Measurements from ENCODE around the gene GARRE1.

DNA sequence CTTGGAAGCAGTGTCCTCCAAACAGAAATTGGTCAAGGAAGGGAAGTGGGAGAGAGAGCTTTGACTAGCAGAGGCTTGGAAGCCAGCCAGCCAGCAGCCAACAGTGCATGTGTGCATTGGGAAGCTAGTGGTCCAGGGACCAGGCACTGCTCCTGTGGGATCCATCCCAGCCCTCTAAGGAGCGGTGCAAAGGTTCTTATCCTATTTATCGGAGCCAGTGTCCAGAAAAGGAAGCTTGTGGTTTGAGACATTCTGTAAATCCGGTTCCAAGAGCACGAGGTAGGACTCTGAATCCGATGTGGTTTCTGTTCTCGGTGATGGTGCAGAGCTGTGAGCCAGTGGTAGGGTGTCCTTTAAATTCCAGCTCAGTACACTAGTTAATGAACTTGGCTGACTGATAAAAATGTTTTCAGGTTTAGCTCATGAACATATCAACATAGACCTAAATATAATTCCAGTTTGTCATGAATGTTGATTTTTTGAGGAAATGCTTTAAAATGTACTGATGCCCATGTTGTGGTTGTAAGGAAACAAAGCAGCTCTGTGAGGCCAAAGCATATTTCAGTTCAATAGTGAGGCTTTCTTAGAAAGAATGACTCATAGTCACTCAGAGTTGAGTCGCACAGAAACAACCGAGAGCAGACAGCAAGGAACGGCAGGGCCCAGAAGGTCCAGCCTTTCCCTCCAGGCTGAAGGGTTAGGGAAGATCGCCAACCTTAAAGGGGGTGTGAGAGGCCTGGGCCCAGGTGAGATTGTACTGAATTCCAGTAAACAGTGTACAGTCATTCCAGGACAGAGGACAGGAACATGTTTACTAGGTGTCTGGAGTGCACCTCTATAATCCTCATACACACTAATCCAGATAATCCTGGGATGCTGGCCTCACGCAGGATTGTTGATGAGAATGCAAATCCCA, 21.5 kb upstream of the GARRE1 start:
- TF ChIP-seq, protein P1, sequence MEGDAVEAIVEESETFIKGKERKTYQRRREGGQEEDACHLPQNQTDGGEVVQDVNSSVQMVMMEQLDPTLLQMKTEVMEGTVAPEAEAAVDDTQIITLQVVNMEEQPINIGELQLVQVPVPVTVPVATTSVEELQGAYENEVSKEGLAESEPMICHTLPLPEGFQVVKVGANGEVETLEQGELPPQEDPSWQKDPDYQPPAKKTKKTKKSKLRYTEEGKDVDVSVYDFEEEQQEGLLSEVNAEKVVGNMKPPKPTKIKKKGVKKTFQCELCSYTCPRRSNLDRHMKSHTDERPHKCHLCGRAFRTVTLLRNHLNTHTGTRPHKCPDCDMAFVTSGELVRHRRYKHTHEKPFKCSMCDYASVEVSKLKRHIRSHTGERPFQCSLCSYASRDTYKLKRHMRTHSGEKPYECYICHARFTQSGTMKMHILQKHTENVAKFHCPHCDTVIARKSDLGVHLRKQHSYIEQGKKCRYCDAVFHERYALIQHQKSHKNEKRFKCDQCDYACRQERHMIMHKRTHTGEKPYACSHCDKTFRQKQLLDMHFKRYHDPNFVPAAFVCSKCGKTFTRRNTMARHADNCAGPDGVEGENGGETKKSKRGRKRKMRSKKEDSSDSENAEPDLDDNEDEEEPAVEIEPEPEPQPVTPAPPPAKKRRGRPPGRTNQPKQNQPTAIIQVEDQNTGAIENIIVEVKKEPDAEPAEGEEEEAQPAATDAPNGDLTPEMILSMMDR (IDR thresholded peaks at IDR 0.05): no peak
- TF ChIP-seq POLR2A (IDR thresholded peaks at IDR 0.05): no peak
- no peak for TF ChIP-seq EP300 (IDR thresholded peaks at IDR 0.05)
